Muscle of leg (tissue), 11 donors: ENCODE measurements around the gene TLE5. TPM values are rescaled to one million over a fixed set of nuclear protein-coding genes. Genes with fewer than 3 reads are reported as not detected.

ENCODE experiments used
- DNase-seq: peaks from one replicate; pipeline ENCODE4 v3.0.0; 2013
- H3K27ac ChIP-seq: one replicate; pipeline ENCODE4 v1.5.1; 2013; ENCODE audit warnings: mild to moderate bottlenecking, low read length, control low read depth
- H3K27me3 ChIP-seq: one replicate; pipeline ENCODE4 v1.6.1; 2013; ENCODE audit warnings: low read length; ENCODE audit not compliant: control insufficient read depth, insufficient read depth
- H3K36me3 ChIP-seq: one replicate; pipeline ENCODE4 v1.6.1; 2013; ENCODE audit warnings: low read length; ENCODE audit not compliant: control insufficient read depth, insufficient read depth
- H3K4me1 ChIP-seq: one replicate; pipeline ENCODE4 v1.6.1; 2013; ENCODE audit warnings: low read length; ENCODE audit not compliant: control insufficient read depth, insufficient read depth
- H3K4me3 ChIP-seq: one replicate; pipeline ENCODE4 v1.5.1; 2013; ENCODE audit warnings: low read length, control low read depth
- H3K9me3 ChIP-seq: replicated peaks from 2 replicates; pipeline ENCODE4 v1.6.1; 2013; ENCODE audit warnings: low read depth, low read length; ENCODE audit not compliant: control insufficient read depth
- WGBS: methylation state at CpG from one replicate; pipeline ENCODE4 v1.1.5; 2013; ENCODE audit warnings: missing lambda C conversion rate; ENCODE audit not compliant: insufficient coverage; 5-methylcytosine and 5-hydroxymethylcytosine counted together
- polyA plus RNA-seq, 8 donors: library from polyadenylated mRNA; unstranded; fragments of 120-200 nt; gene quantifications; one replicate each; pipeline versions ENCODE4 v1.2.1 to v1.2.3, GENCODE V29; 2013; ENCODE audit warnings: inconsistent platforms in 1 of 8, low replicate concordance in 1 of 8; ENCODE audit not compliant: insufficient read length in 8 of 8, insufficient read depth in 1 of 8
- total RNA-seq: library from RNA; stranded (reverse); fragments of 120-200 nt; gene quantifications from one replicate; pipeline ENCODE4 v1.2.4, GENCODE V29; 2013

TLE5 gene
- total and polyA plus RNA-seq, 9 donors = 245 to 773 (median 694) TPM

DNA sequence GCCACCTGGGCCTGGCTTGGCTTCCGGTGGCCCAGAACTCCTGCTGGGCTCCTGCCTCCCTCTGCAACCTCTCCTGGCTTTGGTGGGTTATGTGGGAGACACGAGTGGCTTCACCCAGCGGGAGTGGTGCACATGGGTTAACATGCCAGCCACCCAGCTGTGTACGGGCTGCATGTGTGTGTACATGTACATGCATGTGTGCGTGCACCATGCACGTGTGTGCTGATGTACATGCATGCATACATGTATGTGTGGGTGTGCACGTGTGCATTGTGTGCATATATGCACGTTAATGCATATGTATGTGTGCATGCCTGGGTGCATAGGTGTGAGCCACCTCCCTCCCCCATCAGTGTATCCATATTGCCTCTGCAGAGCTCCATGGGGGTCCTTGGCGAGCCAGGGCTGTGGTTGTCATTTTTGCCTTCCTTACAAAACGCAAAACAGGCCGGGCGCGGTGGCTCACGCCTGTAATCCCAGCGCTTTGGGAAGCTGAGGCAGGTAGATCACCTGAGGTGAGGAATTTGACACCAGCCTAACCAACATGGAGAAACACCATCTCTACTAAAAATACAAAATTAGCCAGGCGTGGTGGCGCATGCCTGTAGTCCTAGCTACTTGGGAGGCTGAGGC is 44.3 kb upstream of the TLE5 start:
- H3K9me3 ChIP-seq = no peaks in the 10 kb centered on the region
- WGBS = 96% methylated on average over 9 of the region's 17 CpGs
- peaks cover 3% of the 10 kb centered on the region for H3K36me3 ChIP-seq
- no peak for DNase-seq
- peaks cover 13% of the 10 kb centered on the region for H3K4me1 ChIP-seq
- H3K4me3 ChIP-seq = no peak overlapping the region
- no peak overlapping the region for H3K27ac ChIP-seq
- H3K27me3 ChIP-seq = no peaks in the 10 kb centered on the region

DNA sequence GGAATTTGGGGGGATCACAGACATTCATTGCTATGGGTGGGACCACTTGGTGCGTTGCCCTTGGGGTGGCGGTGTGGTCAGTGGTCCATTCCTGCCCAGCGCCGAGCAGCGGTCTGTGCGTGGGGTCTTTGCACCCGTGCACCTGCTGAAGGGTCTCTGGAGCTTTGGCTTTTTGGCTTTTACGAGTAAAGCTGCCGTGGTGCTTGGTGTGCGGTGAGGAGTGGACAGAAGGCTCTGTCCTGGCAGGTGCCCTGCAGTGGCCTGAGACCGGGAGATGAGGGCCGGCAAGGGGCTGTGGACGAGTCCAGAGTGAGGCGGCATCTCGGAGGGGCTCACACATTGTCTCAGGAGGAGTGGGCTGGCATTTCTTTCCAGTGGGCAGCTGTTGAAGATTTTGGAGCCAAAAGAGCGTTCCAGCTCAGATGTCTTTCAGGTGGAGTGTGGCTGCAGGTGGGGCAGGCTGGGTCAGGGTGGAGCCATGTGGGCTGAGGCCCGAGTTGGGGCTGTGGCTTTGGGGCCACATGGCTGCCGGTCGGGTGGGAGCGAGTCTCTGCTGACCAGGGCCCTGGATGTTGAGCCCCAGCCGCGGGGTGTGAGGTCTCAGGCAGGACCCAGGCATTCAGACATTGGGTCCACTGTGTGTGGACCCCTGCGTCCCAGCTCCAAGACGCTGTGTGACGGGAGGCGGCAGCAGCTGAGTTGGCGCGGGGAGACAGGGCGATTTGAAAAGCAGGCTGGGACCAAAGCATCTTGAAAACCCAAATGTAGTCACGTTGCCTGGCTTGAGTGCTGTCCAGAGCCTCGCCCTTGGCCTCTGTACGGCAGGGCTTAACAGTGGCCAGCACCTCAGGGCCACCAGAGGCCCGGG is 43.6 kb upstream of the TLE5 start:
- DNase-seq = no peak
- Histone ChIP-seq H3K4me1 (peaks cover 13% of the 10 kb centered on the region), H3K9me3 (no peaks in the 10 kb centered on the region), H3K27ac (no peak overlapping the region), H3K27me3 (no peaks in the 10 kb centered on the region), H3K36me3 (peaks cover 3% of the 10 kb centered on the region), H3K4me3 (no peak overlapping the region)
- 75% methylated on average over 33 of the region's 33 CpGs for WGBS

DNA sequence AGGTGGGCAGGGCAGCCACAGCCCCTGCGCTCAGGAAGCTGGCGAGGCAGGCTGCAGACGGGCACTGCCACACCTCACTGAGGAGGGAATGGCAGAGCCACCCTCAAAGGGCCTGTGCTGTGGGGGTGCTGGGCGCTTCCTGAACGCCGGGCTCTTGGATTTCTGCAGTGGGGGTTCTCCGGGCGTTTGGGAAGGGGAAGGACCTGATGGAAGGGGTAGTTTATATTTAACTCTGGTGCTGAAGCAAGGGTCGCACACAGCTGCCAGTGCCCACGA is 42.4 kb upstream of the TLE5 start:
- no peaks in the 10 kb centered on the region for H3K27me3 ChIP-seq
- peaks cover 3% of the 10 kb centered on the region for H3K36me3 ChIP-seq
- H3K4me1 ChIP-seq = peaks cover 24% of the 10 kb centered on the region
- no peaks in the 10 kb centered on the region for H3K9me3 ChIP-seq
- H3K27ac ChIP-seq = no peak overlapping the region
- 72% methylated on average over 9 of the region's 10 CpGs for WGBS
- no peak for DNase-seq
- H3K4me3 ChIP-seq = no peak overlapping the region

DNA sequence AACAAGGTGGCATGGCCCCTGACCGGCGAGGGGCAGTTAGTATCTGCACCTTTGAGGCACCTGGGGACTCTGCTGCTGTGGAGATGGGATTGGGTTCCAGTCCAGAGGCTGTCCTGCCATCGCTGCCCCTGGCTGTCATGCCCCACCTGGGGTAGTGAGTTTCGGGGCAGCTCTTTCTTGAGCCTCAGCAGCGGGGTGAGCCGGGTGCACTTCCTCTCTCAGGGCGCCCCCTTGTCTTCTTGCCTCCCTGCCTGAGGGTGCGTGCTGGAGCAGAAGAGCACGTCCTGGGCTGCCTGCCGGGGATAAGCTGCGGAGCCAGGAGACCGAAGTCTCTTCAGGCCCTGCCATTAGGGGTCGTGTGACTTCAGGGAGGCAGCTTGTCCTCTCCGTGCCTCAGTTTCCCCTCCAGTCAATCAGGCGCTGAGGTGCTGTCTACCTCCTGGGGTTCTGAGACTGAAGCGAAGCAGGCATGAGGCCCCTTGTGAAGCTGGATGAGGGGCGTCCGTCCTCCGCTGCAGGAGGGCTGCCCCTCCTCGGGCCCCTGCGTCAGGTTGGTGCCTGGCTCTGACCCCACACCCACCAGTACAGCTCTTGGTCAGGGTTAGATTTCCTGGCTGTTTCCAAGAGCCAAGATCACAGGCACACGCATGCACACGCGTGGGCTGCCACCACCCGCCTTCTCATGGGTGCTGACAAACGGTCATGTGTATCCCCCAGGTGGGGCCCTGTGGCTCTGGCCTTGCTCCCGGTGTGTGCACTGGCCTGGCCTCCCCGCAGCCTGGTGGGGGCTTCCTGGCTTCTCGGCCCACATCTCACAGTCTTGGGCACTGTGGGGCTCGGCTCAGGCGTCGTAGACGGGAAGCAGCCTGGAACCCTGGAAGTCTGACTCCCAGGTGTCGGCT is 40.2 kb upstream of the TLE5 start:
- Histone ChIP-seq H3K4me1 (peaks cover 46% of the 10 kb centered on the region), H3K4me3 (no peak overlapping the region), H3K36me3 (peaks cover 3% of the 10 kb centered on the region), H3K9me3 (no peaks in the 10 kb centered on the region), H3K27ac (no peak overlapping the region), H3K27me3 (no peaks in the 10 kb centered on the region)
- 85% methylated on average over 29 of the region's 34 CpGs for WGBS
- DNase-seq = no peak

DNA sequence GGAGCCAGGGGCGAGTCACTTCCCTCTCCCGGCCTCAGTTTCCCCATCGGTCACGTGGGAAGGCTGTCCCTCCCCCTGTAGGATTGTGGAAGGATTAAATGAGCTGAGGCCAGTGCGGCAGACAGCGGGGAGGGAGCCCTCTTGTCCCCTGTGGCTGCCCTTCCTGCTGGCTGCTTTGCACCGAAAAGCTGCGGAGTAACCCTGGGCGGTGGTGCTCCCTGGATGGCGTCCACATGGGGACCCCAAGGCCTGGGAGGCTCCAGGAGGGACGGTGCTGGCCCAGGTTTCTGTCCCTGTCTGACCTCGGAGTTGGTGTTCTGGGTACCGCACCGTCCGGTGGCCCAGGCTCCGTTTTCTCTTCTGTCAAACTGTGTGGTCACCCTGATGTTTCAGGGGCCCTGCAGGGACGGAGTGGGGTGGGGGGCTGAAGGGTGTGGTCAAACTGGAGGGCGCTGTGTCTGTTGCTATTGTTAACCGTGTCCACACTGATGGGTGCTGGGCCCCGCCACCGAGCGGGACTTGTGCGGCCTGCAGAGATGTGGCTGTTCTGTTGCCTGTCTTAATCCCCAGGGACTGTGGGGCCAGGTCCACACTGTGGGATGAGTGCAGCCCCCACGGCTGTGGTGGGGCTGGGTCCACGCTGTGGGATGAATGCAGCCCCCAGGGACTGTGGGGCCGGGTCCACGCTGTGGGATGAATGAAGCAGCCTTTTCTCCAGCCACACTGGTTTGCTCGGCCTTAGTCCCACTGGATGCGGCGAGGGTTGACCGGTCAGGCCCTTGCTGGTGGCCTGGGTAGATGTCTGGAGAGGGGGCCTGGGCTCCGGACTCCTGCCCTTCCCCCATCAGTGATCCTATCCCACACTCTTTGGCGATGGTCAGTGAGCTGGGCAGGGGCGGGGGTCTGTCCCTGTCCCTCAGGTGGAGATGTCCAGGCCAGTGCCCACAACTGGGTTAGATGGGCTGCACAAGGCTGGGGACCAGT is 38.7 kb upstream of the TLE5 start:
- no peak overlapping the region for H3K4me3 ChIP-seq
- peaks cover 3% of the 10 kb centered on the region for H3K36me3 ChIP-seq
- DNase-seq = no peak
- WGBS = 65% methylated on average over 21 of the region's 34 CpGs
- no peaks in the 10 kb centered on the region for H3K9me3 ChIP-seq
- no peak overlapping the region for H3K27ac ChIP-seq
- H3K4me1 ChIP-seq = peaks cover 60% of the 10 kb centered on the region
- no peaks in the 10 kb centered on the region for H3K27me3 ChIP-seq

DNA sequence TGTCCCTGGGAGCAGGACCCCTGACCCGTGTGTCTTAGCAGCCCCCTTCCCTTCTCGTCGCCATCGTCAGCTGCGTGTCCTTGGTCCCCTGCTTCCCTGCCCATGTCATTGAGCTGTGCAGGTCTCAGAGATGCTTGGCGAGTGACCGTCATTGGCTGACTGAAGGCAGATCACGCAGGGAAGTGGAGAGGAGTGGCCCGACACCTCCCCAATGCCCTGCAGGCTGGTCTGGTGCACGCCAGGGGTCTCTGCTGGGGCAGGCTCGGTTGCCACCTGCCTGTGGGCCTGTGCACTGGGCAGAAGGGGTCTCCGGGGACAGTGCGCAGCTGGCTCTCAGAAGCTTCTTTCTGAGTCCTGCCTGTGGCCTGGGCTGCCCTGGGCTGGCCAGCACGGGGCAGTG is 38.0 kb upstream of the TLE5 start:
- peaks cover 67% of the 10 kb centered on the region for H3K4me1 ChIP-seq
- H3K36me3 ChIP-seq = peaks cover 3% of the 10 kb centered on the region
- no peak overlapping the region for H3K27ac ChIP-seq
- H3K27me3 ChIP-seq = no peaks in the 10 kb centered on the region
- H3K4me3 ChIP-seq = no peak overlapping the region
- DNase-seq = no peak
- no peaks in the 10 kb centered on the region for H3K9me3 ChIP-seq
- 78% methylated on average over 13 of the region's 14 CpGs for WGBS

DNA sequence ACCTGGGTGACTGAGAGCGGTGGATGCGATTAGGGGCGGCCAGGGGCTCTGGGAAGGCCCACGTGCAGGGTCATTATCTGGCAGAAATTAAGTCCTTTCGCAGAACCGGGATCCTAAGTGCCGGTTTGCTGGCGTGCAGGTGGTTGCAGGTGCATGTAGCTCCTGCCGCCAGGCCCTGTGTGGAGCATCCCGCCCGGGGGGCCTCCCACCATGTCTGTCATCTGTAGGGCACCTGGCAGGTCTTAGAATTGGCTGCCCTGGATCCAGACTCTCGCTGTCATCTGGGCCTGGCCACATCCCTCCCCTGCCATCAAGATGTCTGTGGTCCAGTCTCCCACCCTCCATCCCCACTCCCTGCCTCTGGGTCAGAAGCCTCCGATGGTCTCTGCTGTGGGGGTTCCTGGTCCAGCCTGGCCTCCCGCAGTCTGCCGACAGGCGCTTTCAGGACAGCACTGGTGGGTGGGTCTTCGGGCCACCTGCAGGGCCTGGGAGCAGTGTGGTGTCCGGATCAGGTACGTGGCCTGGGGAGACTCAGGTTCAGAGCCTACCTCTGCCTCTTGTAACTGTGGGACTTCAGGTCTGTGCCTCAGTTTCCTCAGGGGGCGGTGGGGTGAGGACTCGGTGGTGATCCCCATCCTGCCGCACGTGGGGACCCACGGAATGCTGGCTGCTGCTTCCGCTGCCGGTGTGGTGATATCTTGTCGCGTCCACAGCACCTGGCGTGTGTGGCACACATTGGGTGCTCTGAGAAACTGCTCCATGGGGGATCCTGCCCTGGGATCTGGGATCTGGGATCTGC is 37.3 kb upstream of the TLE5 start:
- 82% methylated on average over 28 of the region's 29 CpGs for WGBS
- Histone ChIP-seq H3K4me1 (peaks cover 71% of the 10 kb centered on the region), H3K36me3 (peaks cover 3% of the 10 kb centered on the region), H3K27ac (peak overlapping the region; percentile 78), H3K27me3 (no peaks in the 10 kb centered on the region), H3K4me3 (no peak overlapping the region), H3K9me3 (no peaks in the 10 kb centered on the region)
- no peak for DNase-seq

DNA sequence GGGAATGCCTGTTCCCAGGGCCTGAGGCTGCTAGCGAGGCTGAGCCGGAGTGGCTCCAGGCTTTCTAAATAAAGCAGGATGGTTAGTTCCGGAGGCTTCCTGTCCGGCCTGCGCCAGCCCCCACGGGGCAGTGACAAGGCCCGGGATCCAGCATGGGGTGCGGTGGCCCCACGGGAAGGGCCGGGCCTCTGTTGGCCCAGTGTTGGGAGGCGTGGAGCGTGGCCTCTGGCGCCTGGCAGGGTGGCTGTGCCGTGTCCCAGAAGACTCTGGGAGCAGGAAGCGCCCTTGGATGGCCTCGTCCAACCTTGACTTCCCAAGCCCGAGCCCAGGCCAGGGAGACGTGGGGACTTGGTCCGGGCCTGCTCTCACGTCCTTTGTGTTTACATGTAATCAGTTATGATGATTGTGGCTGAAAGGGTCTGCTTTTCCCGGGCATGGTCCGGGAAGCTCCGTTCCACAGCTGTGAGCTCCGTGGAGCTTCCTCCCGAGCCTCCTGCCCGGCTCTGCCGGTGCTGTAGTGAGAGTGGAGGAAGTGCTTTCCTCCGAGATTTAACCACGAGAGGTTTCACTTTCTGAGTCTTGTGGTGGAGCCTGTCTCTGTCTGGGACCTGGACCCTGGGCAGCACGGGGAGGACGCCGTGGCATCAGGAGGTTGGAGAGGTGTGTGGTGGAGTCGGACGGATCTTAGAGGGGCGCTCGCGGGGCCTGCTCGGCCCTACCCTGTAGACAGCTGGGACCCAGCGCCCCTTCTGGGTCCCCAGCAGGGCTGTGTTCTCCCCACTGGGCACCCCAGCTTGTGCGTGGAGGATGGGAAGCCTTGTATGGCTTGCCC is 36.4 kb upstream of the TLE5 start:
- peaks cover 3% of the 10 kb centered on the region for H3K36me3 ChIP-seq
- peaks cover 63% of the 10 kb centered on the region for H3K4me1 ChIP-seq
- no peaks in the 10 kb centered on the region for H3K9me3 ChIP-seq
- H3K27me3 ChIP-seq = no peaks in the 10 kb centered on the region
- DNase-seq = no peak
- peak overlapping the region; percentile 78 for H3K27ac ChIP-seq
- 40% methylated on average over 40 of the region's 40 CpGs for WGBS
- H3K4me3 ChIP-seq = no peak overlapping the region
